HepG2 (cell line): ENCODE data around the gene COG8. TPM values are rescaled to one million over a fixed set of nuclear protein-coding genes. Genes with fewer than 3 reads are reported as not detected.

ENCODE experiments used
- AGO2 ChIP-seq: fragments of 200-400 bp; formaldehyde crosslinking; optimal IDR thresholded peaks from 2 replicates; pipeline ENCODE3; 2017; ENCODE audit warnings: mild to moderate bottlenecking, low read depth, low read length, moderate library complexity
- CAMTA2 ChIP-seq: sonication (generic); formaldehyde crosslinking; IDR thresholded peaks from 2 replicates; pipeline ENCODE4 v1.4.0; 2020; ENCODE audit warnings: mild to moderate bottlenecking, missing genetic modification reagents, borderline replicate concordance
- CENPT ChIP-seq: sonication (generic); formaldehyde crosslinking; IDR thresholded peaks from 2 replicates; pipeline ENCODE4 v1.8.0; 2022; ENCODE audit warnings: low read depth, mild to moderate bottlenecking, moderate library complexity, missing genetic modification reagents
- CHD2 ChIP-seq: IDR thresholded peaks from 2 replicates; pipeline ENCODE4 v1.6.1; 2011; ENCODE audit warnings: low read depth, low read length, improper control_type of control experiment
- ELF4 ChIP-seq: sonication (generic); formaldehyde crosslinking; IDR thresholded peaks from 2 replicates; pipeline ENCODE4 v1.5.0; 2020; ENCODE audit warnings: missing genetic modification reagents, mild to moderate bottlenecking, moderate library complexity, borderline replicate concordance
- GABPA ChIP-seq, 2 experiments: IDR thresholded peaks; 2 replicates each; pipeline ENCODE4 v1.6.1; 2011 to 2016; ENCODE audit warnings: low read depth in 2 of 2, low read length in 1 of 2, missing biosample characterization in 1 of 2, missing genetic modification characterization in 1 of 2
- HNF4G ChIP-seq, 2 experiments: sonication (generic) in 1 of 2; formaldehyde crosslinking in 1 of 2; IDR thresholded peaks; 2 replicates each; pipeline versions ENCODE4 v1.4.0 to v1.6.1; 2011 to 2020; ENCODE audit warnings: borderline replicate concordance in 2 of 2, low read depth in 2 of 2, mild to moderate bottlenecking in 2 of 2, low read length in 1 of 2, missing genetic modification reagents in 1 of 2, moderate library complexity in 1 of 2
- NCOR1 ChIP-seq: fragments of 200-600 bp; sonication (generic); IDR thresholded peaks from 2 replicates; pipeline ENCODE4 v1.7.0; 2017; ENCODE audit warnings: antibody characterized with exemption, low read length, borderline replicate concordance
- PAX8 ChIP-seq: sonication (generic); formaldehyde crosslinking; IDR thresholded peaks from 2 replicates; pipeline ENCODE4 v1.8.0; 2022; ENCODE audit warnings: mild to moderate bottlenecking, missing genetic modification reagents, borderline replicate concordance
- PHF5A ChIP-seq: IDR thresholded peaks from one replicate; pipeline ENCODE4 v1.6.1; 2018; ENCODE audit warnings: low read depth, missing genetic modification reagents; ENCODE audit not compliant: unreplicated experiment
- PTBP1 ChIP-seq: fragments of 200-400 bp; formaldehyde crosslinking; IDR thresholded peaks from 2 replicates; pipeline ENCODE4 v1.6.1; 2018; ENCODE audit warnings: low read length, low read depth; ENCODE audit not compliant: poor library complexity, severe bottlenecking
- TOPORS ChIP-seq: sonication (generic); formaldehyde crosslinking; IDR thresholded peaks from 2 replicates; pipeline ENCODE4 v1.8.0; 2023; ENCODE audit warnings: mild to moderate bottlenecking, missing genetic modification reagents
- ZFP62 ChIP-seq: sonication (generic); formaldehyde crosslinking; IDR thresholded peaks from 2 replicates; pipeline ENCODE4 v1.4.0; 2020; ENCODE audit warnings: missing genetic modification reagents
- ZKSCAN1 ChIP-seq: fragments of 150-350 bp; IDR thresholded peaks from 2 replicates; pipeline ENCODE4 v1.6.1; 2014; ENCODE audit warnings: low read length
- ZMYM3 ChIP-seq: sonication (generic); formaldehyde crosslinking; IDR thresholded peaks from 2 replicates; pipeline ENCODE4 v1.5.1; 2020; ENCODE audit warnings: mild to moderate bottlenecking, missing genetic modification reagents
- ZNF20 ChIP-seq: sonication (generic); formaldehyde crosslinking; IDR thresholded peaks from 2 replicates; pipeline ENCODE4 v1.4.0; 2020; ENCODE audit warnings: mild to moderate bottlenecking, moderate library complexity, missing genetic modification reagents
- ZNF530 ChIP-seq: sonication (generic); formaldehyde crosslinking; IDR thresholded peaks from 2 replicates; pipeline ENCODE4 v1.5.0; 2020; ENCODE audit warnings: low read depth, mild to moderate bottlenecking, missing genetic modification reagents
- ZNF883 ChIP-seq: sonication (generic); formaldehyde crosslinking; IDR thresholded peaks from 2 replicates; pipeline ENCODE4 v1.5.1; 2020; ENCODE audit warnings: mild to moderate bottlenecking, missing genetic modification reagents; ENCODE audit errors: not compliant biosample characterization
- polyA plus RNA-seq, 8 experiments: library from polyadenylated mRNA; depleted of rRNA in 3 of 8; stranded (reverse) in 7 of 8; unstranded in 1 of 8; fragments of >200 nt; fragmentation: Illumina TruSeq in 4 of 8; extraction: Trizol in 4 of 8; gene quantifications; 2 replicates each; pipeline versions ENCODE4 v1.2.1 to v1.2.3, GENCODE V29; 2011 to 2016; ENCODE audit warnings: low read depth in 4 of 8, missing spikeins in 1 of 8, mixed read lengths in 1 of 8; ENCODE audit not compliant: insufficient read depth in 1 of 8
- total RNA-seq, 5 experiments: library from RNA; depleted of rRNA; stranded (reverse); fragments of >200 nt; fragmentation: Illumina TruSeq; extraction: Trizol; gene quantifications; 2 replicates each; pipeline ENCODE4 v1.2.3, GENCODE V29; 2016; ENCODE audit warnings: low read depth in 1 of 5
- TF ChIP-seq, protein P1 (sequence below): sonication (generic); formaldehyde crosslinking; IDR thresholded peaks from 2 replicates; pipeline ENCODE4 v1.8.0; 2022; ENCODE audit warnings: missing genetic modification reagents, mild to moderate bottlenecking, borderline replicate concordance
- TF ChIP-seq, protein P2 (sequence below): sonication (generic); formaldehyde crosslinking; IDR thresholded peaks from 2 replicates; pipeline ENCODE4 v1.4.0; 2020; ENCODE audit warnings: missing genetic modification reagents
- TF ChIP-seq, protein P3 (sequence below): sonication (generic); formaldehyde crosslinking; IDR thresholded peaks from 2 replicates; pipeline ENCODE4 v1.8.1; 2023; ENCODE audit warnings: mild to moderate bottlenecking, moderate library complexity, missing genetic modification reagents

The COG8 gene
- total and polyA plus RNA-seq, 2 of the 13 experiments (the other 11 are each of a cell fraction or from before 2014, with no cell fraction given): 45.5 to 52.1 TPM

DNA sequence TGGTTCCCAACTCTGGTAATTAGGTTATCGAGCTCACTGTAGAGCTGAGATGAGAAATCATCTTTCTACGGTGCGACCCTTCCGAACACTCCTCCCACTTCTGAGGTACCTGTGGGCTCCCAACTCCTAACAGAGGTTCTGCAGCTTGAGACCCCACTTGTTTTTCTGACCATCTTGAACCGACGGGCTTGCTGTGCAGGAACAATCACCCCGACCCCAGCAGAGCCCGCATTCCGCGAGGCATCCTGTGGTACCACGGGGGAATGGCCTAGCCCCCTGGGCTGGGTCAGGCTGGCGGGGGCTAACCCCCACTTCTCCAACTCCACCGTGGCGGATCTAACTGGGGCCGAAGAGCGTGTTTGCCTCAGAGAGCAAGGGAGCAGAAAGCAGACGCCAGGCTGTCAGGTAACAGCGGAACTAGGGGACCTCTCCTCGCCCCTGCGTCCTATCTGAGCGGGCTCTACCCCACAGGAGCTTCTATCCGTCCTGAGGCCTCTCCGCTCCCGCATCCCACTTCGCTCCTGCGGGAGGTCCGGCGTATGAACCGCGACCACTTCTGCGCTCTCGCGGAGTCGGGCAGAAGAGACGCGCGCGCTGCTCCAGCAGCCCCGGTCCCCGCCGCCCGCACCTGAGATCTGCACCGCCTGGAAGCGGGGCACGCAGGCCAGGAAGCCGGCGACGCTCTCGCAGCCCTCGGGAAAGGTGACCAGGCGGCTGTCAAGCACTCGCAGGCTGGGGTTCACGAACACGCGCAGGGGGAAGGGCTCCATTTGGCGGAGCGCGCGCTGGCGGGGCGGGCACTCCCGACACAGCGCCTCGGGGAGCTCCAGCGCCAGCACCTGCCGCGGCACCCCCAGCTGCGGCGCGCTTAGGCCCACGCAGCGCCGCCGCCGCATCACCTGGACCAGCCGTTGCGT, 9.7 kb downstream of the COG8 start (continued):
- TF ChIP-seq CENPT (CRISPR knock-in tag) (no peak; the same call in 1 of the 2 replicates), PTBP1 (no peak), GABPA (IDR thresholded peaks at IDR 0.05; ENCODE audit: low read depth, low read length) (no peak), GABPA (CRISPR knock-in tag; IDR thresholded peaks at IDR 0.05; ENCODE audit: low read depth) (0 out of 2 replicates have a peak, but pooled peaks have one; percentile 3), ZKSCAN1 (no peak), ZNF883 (CRISPR knock-in tag) (no peak), NCOR1 (no peak; the same call in 1 of the 2 replicates), HNF4G (IDR thresholded peaks at IDR 0.05; ENCODE audit: borderline replicate concordance, low read depth, low read length) (no peak), HNF4G (CRISPR knock-in tag; IDR thresholded peaks at IDR 0.05; ENCODE audit: borderline replicate concordance, low read depth) (no peak), ELF4 (no peak), PAX8 (CRISPR knock-in tag) (no peak; the same call in 1 of the 2 replicates), PHF5A (no peak), ZNF20 (CRISPR knock-in tag) (no peak), ZMYM3 (0 out of 2 replicates have a peak, but pooled peaks have one; percentile 30), CHD2 (no peak), ZNF530 (CRISPR knock-in tag) (no peak), ZFP62 (no peak), CAMTA2 (CRISPR knock-in tag) (no peak; the same call in 1 of the 2 replicates), AGO2 (peak; percentile 87), TOPORS (CRISPR knock-in tag) (no peak)
- TF ChIP-seq, protein P1, sequence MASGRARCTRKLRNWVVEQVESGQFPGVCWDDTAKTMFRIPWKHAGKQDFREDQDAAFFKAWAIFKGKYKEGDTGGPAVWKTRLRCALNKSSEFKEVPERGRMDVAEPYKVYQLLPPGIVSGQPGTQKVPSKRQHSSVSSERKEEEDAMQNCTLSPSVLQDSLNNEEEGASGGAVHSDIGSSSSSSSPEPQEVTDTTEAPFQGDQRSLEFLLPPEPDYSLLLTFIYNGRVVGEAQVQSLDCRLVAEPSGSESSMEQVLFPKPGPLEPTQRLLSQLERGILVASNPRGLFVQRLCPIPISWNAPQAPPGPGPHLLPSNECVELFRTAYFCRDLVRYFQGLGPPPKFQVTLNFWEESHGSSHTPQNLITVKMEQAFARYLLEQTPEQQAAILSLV (CRISPR knock-in tag): no peak
- TF ChIP-seq, protein P2, sequence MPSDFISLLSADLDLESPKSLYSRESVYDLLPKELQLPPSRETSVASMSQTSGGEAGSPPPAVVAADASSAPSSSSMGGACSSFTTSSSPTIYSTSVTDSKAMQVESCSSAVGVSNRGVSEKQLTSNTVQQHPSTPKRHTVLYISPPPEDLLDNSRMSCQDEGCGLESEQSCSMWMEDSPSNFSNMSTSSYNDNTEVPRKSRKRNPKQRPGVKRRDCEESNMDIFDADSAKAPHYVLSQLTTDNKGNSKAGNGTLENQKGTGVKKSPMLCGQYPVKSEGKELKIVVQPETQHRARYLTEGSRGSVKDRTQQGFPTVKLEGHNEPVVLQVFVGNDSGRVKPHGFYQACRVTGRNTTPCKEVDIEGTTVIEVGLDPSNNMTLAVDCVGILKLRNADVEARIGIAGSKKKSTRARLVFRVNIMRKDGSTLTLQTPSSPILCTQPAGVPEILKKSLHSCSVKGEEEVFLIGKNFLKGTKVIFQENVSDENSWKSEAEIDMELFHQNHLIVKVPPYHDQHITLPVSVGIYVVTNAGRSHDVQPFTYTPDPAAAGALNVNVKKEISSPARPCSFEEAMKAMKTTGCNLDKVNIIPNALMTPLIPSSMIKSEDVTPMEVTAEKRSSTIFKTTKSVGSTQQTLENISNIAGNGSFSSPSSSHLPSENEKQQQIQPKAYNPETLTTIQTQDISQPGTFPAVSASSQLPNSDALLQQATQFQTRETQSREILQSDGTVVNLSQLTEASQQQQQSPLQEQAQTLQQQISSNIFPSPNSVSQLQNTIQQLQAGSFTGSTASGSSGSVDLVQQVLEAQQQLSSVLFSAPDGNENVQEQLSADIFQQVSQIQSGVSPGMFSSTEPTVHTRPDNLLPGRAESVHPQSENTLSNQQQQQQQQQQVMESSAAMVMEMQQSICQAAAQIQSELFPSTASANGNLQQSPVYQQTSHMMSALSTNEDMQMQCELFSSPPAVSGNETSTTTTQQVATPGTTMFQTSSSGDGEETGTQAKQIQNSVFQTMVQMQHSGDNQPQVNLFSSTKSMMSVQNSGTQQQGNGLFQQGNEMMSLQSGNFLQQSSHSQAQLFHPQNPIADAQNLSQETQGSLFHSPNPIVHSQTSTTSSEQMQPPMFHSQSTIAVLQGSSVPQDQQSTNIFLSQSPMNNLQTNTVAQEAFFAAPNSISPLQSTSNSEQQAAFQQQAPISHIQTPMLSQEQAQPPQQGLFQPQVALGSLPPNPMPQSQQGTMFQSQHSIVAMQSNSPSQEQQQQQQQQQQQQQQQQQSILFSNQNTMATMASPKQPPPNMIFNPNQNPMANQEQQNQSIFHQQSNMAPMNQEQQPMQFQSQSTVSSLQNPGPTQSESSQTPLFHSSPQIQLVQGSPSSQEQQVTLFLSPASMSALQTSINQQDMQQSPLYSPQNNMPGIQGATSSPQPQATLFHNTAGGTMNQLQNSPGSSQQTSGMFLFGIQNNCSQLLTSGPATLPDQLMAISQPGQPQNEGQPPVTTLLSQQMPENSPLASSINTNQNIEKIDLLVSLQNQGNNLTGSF (CRISPR knock-in tag): no peak
- TF ChIP-seq, protein P3, sequence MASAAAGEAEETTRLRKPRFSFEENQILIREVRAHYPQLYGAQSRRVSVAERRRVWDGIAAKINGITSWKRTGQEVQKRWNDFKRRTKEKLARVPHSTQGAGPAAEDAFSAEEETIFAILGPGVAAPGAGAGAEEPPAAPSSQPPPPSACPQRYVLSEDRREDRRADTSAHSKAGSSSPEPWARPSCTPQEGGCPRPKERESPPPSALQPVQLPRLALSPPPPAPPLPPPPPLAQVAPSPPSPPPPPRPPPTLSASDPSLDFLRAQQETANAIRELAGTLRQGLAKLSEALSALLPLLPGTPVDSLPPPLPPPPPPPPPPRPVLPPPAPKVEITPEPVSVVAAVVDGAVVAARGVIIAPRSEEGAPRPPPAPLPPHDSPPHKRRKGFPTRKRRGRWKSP: no peak
